Right lobe of liver (tissue), 4 donors: ENCODE measurements around the gene AHDC1.

Experiments used
- POLR2A ChIP-seq: fragments of 450-650 bp; IDR thresholded peaks from one replicate; pipeline ENCODE4 v1.6.1; 2017; ENCODE audit warnings: antibody characterized with exemption, mild to moderate bottlenecking
- TF ChIP-seq, protein P1 (sequence below), 4 donors: fragments of 200-600 bp in 3 of 4; fragments of 450-650 bp in 1 of 4; IDR thresholded peaks; one replicate each; pipeline versions ENCODE4 v1.5.1 to v1.8.0; 2016 to 2022; ENCODE audit warnings: antibody characterized with exemption in 4 of 4, mild to moderate bottlenecking in 2 of 4
- donor health status: DM: no; HTN: no; CAD: no.
- donor health status: DM: no; HTN: no; CAD: no.
- donor health status: DM: no; HTN: yes; CAD: no.

DNA sequence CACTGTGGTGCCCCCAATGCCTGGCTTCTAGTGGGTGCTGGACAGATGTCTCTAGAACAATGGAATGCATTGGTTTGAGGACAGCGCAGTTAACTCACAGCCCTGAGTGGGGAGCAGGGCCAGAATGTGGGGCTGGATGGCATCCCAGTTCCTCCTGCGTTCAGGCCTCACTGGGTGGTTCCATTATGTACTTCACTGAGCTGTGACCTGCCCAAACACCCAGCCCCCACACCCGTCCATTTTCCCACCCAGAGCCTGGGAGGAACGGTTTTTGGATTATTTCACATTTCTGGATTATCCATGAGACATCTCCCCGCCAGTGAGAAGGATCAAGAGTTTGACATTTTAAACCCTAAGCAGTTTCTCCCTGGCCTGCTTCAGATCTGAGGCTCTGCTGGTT is 58.7 kb downstream of the AHDC1 start:
- TF ChIP-seq, protein P1, sequence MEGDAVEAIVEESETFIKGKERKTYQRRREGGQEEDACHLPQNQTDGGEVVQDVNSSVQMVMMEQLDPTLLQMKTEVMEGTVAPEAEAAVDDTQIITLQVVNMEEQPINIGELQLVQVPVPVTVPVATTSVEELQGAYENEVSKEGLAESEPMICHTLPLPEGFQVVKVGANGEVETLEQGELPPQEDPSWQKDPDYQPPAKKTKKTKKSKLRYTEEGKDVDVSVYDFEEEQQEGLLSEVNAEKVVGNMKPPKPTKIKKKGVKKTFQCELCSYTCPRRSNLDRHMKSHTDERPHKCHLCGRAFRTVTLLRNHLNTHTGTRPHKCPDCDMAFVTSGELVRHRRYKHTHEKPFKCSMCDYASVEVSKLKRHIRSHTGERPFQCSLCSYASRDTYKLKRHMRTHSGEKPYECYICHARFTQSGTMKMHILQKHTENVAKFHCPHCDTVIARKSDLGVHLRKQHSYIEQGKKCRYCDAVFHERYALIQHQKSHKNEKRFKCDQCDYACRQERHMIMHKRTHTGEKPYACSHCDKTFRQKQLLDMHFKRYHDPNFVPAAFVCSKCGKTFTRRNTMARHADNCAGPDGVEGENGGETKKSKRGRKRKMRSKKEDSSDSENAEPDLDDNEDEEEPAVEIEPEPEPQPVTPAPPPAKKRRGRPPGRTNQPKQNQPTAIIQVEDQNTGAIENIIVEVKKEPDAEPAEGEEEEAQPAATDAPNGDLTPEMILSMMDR (IDR thresholded peaks at IDR 0.05): no peak
- TF ChIP-seq POLR2A: no peak
